Neural cell (in vitro differentiated cells): Measurements from ENCODE around the gene PROSER2.

Experiments
- CTCF ChIP-seq: fragments of 450-650 bp; IDR thresholded peaks from 2 replicates; pipeline ENCODE4 v1.5.1; 2014; ENCODE audit warnings: antibody characterized with exemption, mild to moderate bottlenecking, moderate library complexity; ENCODE audit not compliant: poor library complexity, severe bottlenecking
- EP300 ChIP-seq: fragments of 450-650 bp; conservative IDR thresholded peaks from 2 replicates; pipeline ENCODE4 v1.6.1; 2014; ENCODE audit warnings: antibody characterized with exemption, mild to moderate bottlenecking, moderate library complexity; ENCODE audit not compliant: poor library complexity, severe bottlenecking
- EZH2 ChIP-seq: fragments of 200-600, 300-800 bp; shearing (Covaris generic), sonication (generic); IDR thresholded peaks from 2 replicates; pipeline ENCODE4 v1.6.1; 2014; ENCODE audit warnings: antibody characterized with exemption, low read length, borderline replicate concordance, mild to moderate bottlenecking; ENCODE audit not compliant: insufficient read depth, poor library complexity, severe bottlenecking
- POLR2AphosphoS5 ChIP-seq: IDR thresholded peaks from 2 replicates; pipeline ENCODE4 v1.6.1; 2012
- RAD21 ChIP-seq: fragments of 450-650 bp; conservative IDR thresholded peaks from 2 replicates; pipeline ENCODE4 v1.6.1; 2014; ENCODE audit warnings: antibody characterized with exemption, mild to moderate bottlenecking, moderate library complexity
- REST ChIP-seq: IDR thresholded peaks from 2 replicates; pipeline ENCODE4 v1.6.1; 2012; ENCODE audit warnings: borderline replicate concordance
- SMC3 ChIP-seq: fragments of 450-650 bp; conservative IDR thresholded peaks from 2 replicates; pipeline ENCODE4 v1.6.1; 2014; ENCODE audit warnings: antibody characterized with exemption, mild to moderate bottlenecking, moderate library complexity; ENCODE audit not compliant: poor library complexity
- TAF1 ChIP-seq: IDR thresholded peaks from 2 replicates; pipeline ENCODE4 v1.6.1; 2012; ENCODE audit warnings: low read depth

- no peak for TF ChIP-seq EZH2
- TF ChIP-seq CTCF = no peak
- no peak for TF ChIP-seq POLR2AphosphoS5
- no peak for TF ChIP-seq REST
- TF ChIP-seq TAF1 = no peak
- no peak for TF ChIP-seq EP300
- no peak for TF ChIP-seq RAD21
- TF ChIP-seq SMC3 = no peak
These were observed 86.9 kb downstream of the PROSER2 start for GRCh38 chr10:11910102-11910501.
